CD14-positive monocyte (primary cell): Measurements from ENCODE around the gene MYORG. TPM values are rescaled to one million over a fixed set of nuclear protein-coding genes. Genes with fewer than 3 reads are reported as not detected.
"Not testable (repeated sequence)": the region's sequence is repeated elsewhere in the genome, so short reads cannot be mapped to it uniquely, and the experiment has no call there.

Experiments
- DNase-seq, 3 donors: peaks; one replicate each; pipeline ENCODE4 v3.0.0-alpha.2; 2011 to 2022
- H2AFZ ChIP-seq: 2 replicates; pipeline ENCODE4 v1.6.0; 2012; ENCODE audit warnings: mild to moderate bottlenecking, low read depth, low read length, inconsistent platforms; ENCODE audit not compliant: insufficient read depth, poor library complexity, severe bottlenecking
- H3K27ac ChIP-seq, 2 donors: 1 replicate in 1 of 2; 2 replicates in 1 of 2; pipeline ENCODE4 v1.5.1; 2012 to 2013; ENCODE audit warnings: low read length in 2 of 2, control low read depth in 1 of 2, inconsistent platforms in 1 of 2, low read depth in 1 of 2, mild to moderate bottlenecking in 1 of 2
- H3K27me3 ChIP-seq, 2 donors: one replicate each; pipeline versions ENCODE4 v1.6.0 to v1.6.1; 2011 to 2013; ENCODE audit warnings: low read length in 2 of 2; ENCODE audit not compliant: control insufficient read depth in 2 of 2, insufficient read depth in 2 of 2
- H3K36me3 ChIP-seq, 2 donors: replicated peaks in 1 of 2; 1 replicate in 1 of 2; 2 replicates in 1 of 2; pipeline versions ENCODE4 v1.5.1 to v1.6.1; 2012 to 2013; ENCODE audit warnings: low read length in 2 of 2, control low read depth in 1 of 2, inconsistent platforms in 1 of 2, mild to moderate bottlenecking in 1 of 2; ENCODE audit not compliant: insufficient read depth in 2 of 2, control insufficient read depth in 1 of 2
- H3K4me1 ChIP-seq, 2 donors: 1 replicate in 1 of 2; 2 replicates in 1 of 2; pipeline versions ENCODE4 v1.5.1 to v1.6.1; 2012 to 2013; ENCODE audit warnings: low read length in 2 of 2, control low read depth in 1 of 2, inconsistent platforms in 1 of 2, mild to moderate bottlenecking in 1 of 2, moderate library complexity in 1 of 2; ENCODE audit not compliant: insufficient read depth in 2 of 2, control insufficient read depth in 1 of 2
- H3K4me2 ChIP-seq: replicated peaks from 2 replicates; pipeline ENCODE3; 2012; ENCODE audit warnings: low read length, moderate library complexity, mild to moderate bottlenecking; ENCODE audit not compliant: poor library complexity, severe bottlenecking; ENCODE audit errors: extremely low read depth
- H3K4me3 ChIP-seq, 3 experiments: fragments of 200-600 bp in 1 of 3; sonication (generic) in 1 of 3; replicated peaks in 1 of 3; 1 replicate in 2 of 3; 2 replicates in 1 of 3; pipeline ENCODE4 v1.5.1; 2011 to 2013; ENCODE audit warnings: low read length in 3 of 3, mild to moderate bottlenecking in 3 of 3, control low read depth in 2 of 3, low read depth in 2 of 3, inconsistent platforms in 1 of 3, moderate library complexity in 1 of 3
- H3K79me2 ChIP-seq: 2 replicates; pipeline ENCODE4 v1.6.0; 2012; ENCODE audit warnings: mild to moderate bottlenecking, control low read depth, inconsistent platforms, low read length, moderate library complexity; ENCODE audit not compliant: insufficient read depth
- H3K9ac ChIP-seq: 2 replicates; pipeline ENCODE4 v1.6.0; 2017; ENCODE audit warnings: low read length, mild to moderate bottlenecking; ENCODE audit not compliant: insufficient read depth, poor library complexity, severe bottlenecking
- H3K9me3 ChIP-seq, 2 donors: replicated peaks in 1 of 2; 1 replicate in 1 of 2; 2 replicates in 1 of 2; pipeline versions ENCODE4 v1.5.1 to v1.6.1; 2012 to 2013; ENCODE audit warnings: low read length in 2 of 2, control low read depth in 1 of 2; ENCODE audit not compliant: control insufficient read depth in 1 of 2, insufficient read depth in 1 of 2
- H4K20me1 ChIP-seq: 2 replicates; pipeline ENCODE4 v1.6.0; 2012; ENCODE audit warnings: mild to moderate bottlenecking, low read length, control low read depth, moderate library complexity; ENCODE audit not compliant: insufficient read depth
- H3K27ac Mint-ChIP-seq, 7 donors: one replicate each; pipeline ENCODE4 v1.8.0; 2020; ENCODE audit warnings: mild to moderate bottlenecking in 7 of 7, mixed read lengths in 7 of 7, moderate library complexity in 6 of 7, inconsistent platforms in 2 of 7
- H3K27me3 Mint-ChIP-seq, 3 donors: one replicate each; pipeline ENCODE4 v1.8.0; 2021 to 2022; ENCODE audit warnings: low read depth in 3 of 3, mild to moderate bottlenecking in 3 of 3, mixed read lengths in 3 of 3, moderate library complexity in 3 of 3, inconsistent platforms in 1 of 3
- H3K36me3 Mint-ChIP-seq, 2 donors: one replicate each; pipeline ENCODE4 v1.8.0; 2020; ENCODE audit warnings: mixed read lengths in 2 of 2, inconsistent platforms in 1 of 2, mild to moderate bottlenecking in 1 of 2
- H3K4me1 Mint-ChIP-seq: one replicate; pipeline ENCODE4 v1.8.0; 2020; ENCODE audit warnings: mild to moderate bottlenecking, mixed read lengths
- H3K4me3 Mint-ChIP-seq, 2 donors: one replicate each; pipeline ENCODE4 v1.8.0; 2020; ENCODE audit warnings: mild to moderate bottlenecking in 2 of 2, mixed read lengths in 2 of 2, moderate library complexity in 1 of 2
- H3K9me3 Mint-ChIP-seq, 7 donors: one replicate each; pipeline ENCODE4 v1.8.0; 2020 to 2022; ENCODE audit warnings: mixed read lengths in 7 of 7, mild to moderate bottlenecking in 6 of 7, moderate library complexity in 6 of 7, inconsistent platforms in 2 of 7
- CTCF ChIP-seq: fragments of 200-600 bp; IDR thresholded peaks from one replicate; pipeline ENCODE4 v1.8.0; 2022; ENCODE audit warnings: antibody characterized with exemption, mild to moderate bottlenecking
- WGBS: methylation state at CpG from one replicate; pipeline ENCODE4 v1.1.5; 2013; ENCODE audit warnings: missing lambda C conversion rate; ENCODE audit not compliant: insufficient coverage; 5-methylcytosine and 5-hydroxymethylcytosine counted together
- intact Hi-C, 2 donors: fragments of 100-400 bp; cut with micrococcal nuclease; formaldehyde crosslinking; loops; one replicate each; pipeline versions ENCODE4 v1.15.0 to v1.15.1; 2023
- polyA plus RNA-seq, 3 donors: library from polyadenylated mRNA; depleted of rRNA in 1 of 3; unstranded in 2 of 3; stranded (reverse) in 1 of 3; fragments of 300-500 nt in 2 of 3; fragments of >200 nt in 1 of 3; fragmentation: Illumina TruSeq in 2 of 3; gene quantifications; 1 replicate in 2 of 3; 2 replicates in 1 of 3; pipeline ENCODE4 v1.2.3, GENCODE V29; 2012 to 2021

Gene MYORG
- polyA plus RNA-seq, 3 donors = 0.01 to 0.05 TPM; not detected in 1

- no peak for TF ChIP-seq CTCF
- no peaks in the 10 kb centered on the region for H3K4me1 ChIP-seq
- H3K27ac Mint-ChIP-seq = peak overlapping the region in 1 of 7 donors; percentile 54
- no peak overlapping the region for H3K4me2 ChIP-seq
- H4K20me1 ChIP-seq = peaks cover 25% of the 10 kb centered on the region
- H3K9ac ChIP-seq = no peak overlapping the region
- H3K4me3 Mint-ChIP-seq = no peak overlapping the region
- 100% methylated on average over 1 of the region's 2 CpGs for WGBS
- H3K4me3 ChIP-seq = no peak overlapping the region
- no peak for DNase-seq
- no peaks in the 10 kb centered on the region for H3K27me3 Mint-ChIP-seq
- H3K36me3 Mint-ChIP-seq = peaks cover 55 to 68% of the 10 kb centered on the region in 2 donors
- no peaks in the 10 kb centered on the region for H3K9me3 ChIP-seq
- no peaks in the 10 kb centered on the region for H3K9me3 Mint-ChIP-seq
- peaks cover 58 to 85% of the 10 kb centered on the region in 2 donors for H3K36me3 ChIP-seq
- intact Hi-C loops = no loop called here
- peaks cover 5% of the 10 kb centered on the region for H3K4me1 Mint-ChIP-seq
- H3K27ac ChIP-seq = no peak overlapping the region
- no peak overlapping the region for H2AFZ ChIP-seq
- H3K79me2 ChIP-seq = peaks cover 26% of the 10 kb centered on the region
- no peaks in the 10 kb centered on the region for H3K27me3 ChIP-seq
Observed at GRCh38 chr9:34338665-34339385, 37.9 kb downstream of the MYORG start.

GRCh38 chr9:34338079-34338478, 38.6 kb downstream of the MYORG start:
- DNase-seq, H3K27ac Mint-ChIP-seq, H3K27ac ChIP-seq, H3K4me2 ChIP-seq, H3K4me3 ChIP-seq, H3K9ac ChIP-seq, H3K4me1 Mint-ChIP-seq, H3K9me3 ChIP-seq, H2AFZ ChIP-seq, H3K4me3 Mint-ChIP-seq, H3K27me3 Mint-ChIP-seq, H3K27me3 ChIP-seq, H3K4me1 ChIP-seq, H3K9me3 Mint-ChIP-seq, intact Hi-C loops: not testable (repeated sequence)
- peaks cover 25% of the 10 kb centered on the region for H4K20me1 ChIP-seq
- H3K36me3 Mint-ChIP-seq = peaks cover 47 to 60% of the 10 kb centered on the region in 2 donors
- peaks cover 51 to 78% of the 10 kb centered on the region in 2 donors for H3K36me3 ChIP-seq
- H3K79me2 ChIP-seq = peaks cover 30% of the 10 kb centered on the region
